ENCODE measurements around the gene UBE2M.
A peak's percentile ranks its signal among the peaks of the same experiment; 100 is the strongest.
"Not testable (repeated sequence)": the region's sequence is repeated elsewhere in the genome, so short reads cannot be mapped to it uniquely, and the experiment has no call there.

Gene UBE2M

DNA sequence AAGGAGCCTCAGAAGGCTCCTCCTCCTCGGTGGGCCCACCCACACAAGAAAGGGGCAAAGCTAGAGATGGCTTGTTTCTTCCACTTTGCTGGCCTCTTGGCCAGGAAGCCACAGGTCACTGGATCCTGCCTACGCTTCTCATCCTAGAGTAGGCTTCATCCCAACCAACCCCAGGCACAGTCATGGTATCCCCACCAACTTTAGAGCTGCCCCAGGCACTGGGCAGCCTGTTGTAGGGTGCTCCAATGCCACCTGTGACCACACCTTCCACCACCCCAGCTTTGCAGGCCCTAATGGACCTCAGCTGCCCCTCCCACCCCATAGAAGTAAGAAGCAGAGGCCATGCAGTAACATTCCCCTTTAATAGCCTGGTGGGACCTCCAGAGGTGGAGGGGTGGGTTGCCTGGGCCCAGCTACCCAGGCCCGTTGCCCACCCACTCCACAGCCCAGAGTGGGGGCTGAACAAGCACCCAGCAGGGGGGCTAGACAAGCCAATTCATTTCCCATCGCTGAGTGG lies 3.0 kb downstream of the UBE2M start:
- DNase-seq (ENCODE audit: low read depth) = no peak

DNA sequence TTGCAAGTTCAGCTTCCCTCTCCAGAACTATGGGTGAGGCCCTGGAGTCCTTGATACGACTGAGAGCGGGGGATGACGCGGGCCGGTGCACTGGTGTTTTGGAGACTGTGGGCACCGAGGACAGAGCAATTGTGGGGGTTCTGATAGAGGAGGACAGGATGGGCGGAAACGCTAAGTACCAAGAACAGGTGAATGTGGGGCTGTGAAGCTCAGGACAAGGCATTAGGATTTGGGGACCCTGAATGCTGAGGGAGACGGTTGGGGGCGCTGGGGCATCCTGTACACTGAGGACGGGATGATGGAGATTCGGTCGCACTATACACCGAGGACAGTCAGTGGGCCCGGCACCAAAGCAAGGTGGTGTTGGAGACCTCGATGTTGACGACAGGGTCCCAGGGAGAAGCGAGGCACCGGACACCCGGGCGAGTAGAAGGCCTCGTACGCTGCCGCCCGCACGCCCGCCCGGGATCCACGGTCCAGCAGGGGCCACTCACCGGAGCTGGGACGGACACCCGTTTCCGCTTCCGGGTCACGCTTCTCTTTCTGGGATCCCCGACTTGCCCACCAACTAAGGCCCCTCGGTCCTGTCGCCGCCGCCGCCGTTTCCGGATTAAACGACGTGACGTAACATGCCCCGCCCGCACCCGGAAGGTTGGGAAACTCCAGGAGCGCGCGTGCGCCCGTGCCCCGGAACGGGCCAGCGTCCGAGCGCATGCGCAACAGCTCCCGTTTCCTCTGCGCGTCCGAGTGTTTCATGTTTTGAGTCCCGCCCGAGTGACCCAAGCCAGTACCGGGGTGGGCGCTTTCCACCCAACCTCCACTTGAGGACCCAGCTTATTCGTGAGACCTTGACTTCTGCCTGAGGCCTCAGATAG lies 3.7 kb downstream of the UBE2M start, which contains the start of gene CHMP2A:
Gene CHMP2A, minus strand, starts transcription at position 612 of the 875 bp plus-strand sequence. CDS start 893 bp downstream, outside the sequence.
- DNase-seq (ENCODE audit: low read depth) = peak; percentile 97

DNA sequence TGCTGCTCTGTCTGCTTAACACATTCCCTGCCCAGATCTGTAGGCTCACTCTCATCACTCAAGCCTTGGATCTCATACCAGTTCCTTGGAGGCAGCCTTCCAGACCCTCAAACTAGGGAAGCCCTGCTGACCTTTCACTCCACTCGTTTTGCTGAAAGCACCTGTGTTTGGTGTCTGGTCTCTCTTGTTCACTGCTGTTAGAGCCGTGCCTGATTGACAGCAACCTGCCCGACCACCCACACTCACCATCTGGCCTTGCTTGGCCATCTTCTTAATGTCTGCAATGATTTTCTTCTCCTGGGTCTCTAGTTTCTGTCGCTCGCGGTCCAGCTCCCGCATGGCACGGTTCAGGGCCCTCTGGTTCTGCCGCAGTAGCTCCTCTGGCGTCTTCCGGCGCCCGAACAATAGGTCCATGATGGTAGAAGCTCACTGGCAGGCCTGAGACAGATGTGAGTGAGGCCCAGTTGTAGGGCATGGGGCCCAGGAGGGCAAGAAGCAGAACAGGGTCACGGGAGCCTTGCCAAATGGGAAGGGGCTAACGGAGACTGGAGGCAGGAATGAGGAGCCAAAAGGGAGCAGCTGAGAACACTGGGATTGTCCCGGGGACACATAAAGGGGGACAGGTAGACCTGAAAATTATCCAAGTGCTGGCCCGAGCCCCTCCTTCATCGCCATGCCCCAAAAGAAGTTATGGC lies 4.5 kb downstream of the UBE2M start:
- no peak for DNase-seq (ENCODE audit: low read depth)

DNA sequence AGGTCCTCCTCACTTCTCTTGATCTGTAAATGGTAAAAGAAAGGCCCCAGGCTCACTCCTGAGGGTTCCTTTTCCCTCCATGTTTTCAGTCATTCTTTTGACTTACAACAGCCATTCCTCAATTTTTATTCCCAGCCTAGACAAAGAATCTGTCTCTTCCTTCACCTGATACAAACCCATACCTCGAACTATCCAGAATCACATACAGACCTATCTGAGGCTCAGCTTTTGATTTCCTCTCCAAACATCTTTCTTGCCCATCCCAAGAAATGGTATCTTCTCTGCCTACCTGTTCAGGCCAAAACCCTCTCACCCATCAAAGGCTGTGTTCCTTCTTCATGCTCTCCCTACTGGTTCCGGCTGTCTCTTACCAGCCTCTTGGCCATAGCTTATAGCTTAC lies 5.8 kb downstream of the UBE2M start:
- no peak for DNase-seq (ENCODE audit: low read depth)

DNA sequence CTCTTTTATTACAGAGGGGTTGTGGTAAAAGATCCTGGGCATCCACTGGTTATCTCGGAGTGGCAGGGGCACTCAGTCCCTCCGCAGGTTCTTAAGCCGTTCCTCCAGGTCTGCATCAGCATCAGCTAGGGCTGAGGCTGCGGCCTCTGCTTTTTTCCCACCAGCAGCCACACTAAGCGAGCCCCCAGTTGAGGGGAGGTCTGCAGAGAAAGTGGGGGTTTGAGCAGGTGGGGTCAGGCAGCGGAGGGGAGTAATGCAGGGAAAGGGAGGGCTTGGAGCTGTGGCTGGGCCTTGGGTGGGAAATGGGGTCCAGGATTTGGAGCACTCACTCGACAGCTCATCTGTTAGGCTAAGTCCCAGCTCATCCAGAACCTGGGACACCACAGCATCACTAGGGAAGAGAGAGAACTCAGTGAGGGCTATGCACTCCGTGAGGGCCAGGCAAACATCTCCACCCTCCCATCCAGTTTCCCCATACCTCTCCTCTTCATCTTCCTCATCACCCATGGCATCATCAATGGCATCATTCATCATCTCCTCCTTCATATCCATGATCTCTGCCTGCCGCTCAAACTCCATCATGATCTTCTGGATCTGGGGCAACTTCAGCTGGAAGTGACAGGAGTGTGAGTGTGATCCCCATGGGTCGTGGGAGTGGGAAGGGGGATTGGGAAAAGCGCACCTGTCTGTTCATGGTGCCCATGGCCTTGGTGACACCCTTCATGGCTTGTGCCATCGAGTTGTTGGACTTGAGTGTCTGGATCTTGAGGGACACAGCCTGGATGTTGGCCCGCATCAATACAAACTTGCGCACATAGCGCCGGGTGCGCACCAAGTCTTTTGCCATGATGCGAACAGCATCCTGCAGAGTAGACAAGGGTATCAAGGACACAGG lies 6.6 kb downstream of the UBE2M start:
- DNase-seq (ENCODE audit: low read depth) = no peak

DNA sequence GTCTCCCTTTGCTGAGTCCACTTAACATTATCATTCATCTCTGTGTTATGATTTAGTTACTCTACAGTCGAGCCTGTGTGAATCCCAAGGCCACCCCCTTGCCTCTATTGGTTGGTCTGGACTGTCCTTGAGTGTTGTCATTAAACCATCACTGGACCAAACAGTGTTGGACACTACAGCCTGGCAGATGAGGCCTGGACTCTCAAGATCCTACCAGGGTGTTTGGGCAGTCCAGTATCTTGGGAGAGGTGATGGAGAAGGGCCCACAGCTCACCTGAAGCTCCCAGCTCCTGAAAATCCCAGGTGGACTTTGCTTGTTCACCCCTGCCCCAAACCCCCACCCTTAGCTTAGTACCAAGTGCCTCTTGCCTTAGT lies 7.3 kb downstream of the UBE2M start:
- DNase-seq (ENCODE audit: low read depth) = no peak

DNA sequence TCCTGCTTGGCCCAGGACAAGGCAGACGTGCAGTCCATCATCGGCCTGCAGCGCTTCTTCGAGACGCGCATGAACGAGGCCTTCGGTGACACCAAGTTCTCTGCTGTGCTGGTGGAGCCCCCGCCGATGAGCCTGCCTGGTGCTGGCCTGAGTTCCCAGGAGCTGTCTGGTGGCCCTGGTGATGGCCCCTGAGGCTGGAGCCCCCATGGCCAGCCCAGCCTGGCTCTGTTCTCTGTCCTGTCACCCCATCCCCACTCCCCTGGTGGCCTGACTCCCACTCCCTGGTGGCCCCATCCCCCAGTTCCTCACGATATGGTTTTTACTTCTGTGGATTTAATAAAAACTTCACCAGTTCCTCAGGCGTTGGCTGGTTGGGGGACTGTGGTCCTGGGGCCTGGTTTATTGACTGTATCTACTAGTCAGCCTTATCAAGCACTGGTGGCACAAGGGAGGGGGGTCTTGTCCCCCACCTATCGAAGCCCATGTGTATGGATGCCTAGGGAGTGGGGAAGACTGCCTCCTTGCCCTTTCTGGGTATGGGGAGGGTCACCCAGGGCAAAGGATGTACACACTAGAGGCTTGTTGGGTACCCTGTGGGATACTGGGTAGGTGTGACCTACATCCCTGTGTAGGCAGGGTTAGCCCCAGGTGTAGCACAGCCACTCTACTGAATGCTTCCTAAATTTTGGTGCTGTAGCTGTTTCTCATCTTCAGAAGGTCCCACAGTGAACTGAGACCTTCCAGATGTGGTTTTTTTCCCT lies 7.9 kb downstream of the UBE2M start:
- no peak for DNase-seq (ENCODE audit: low read depth)

DNA sequence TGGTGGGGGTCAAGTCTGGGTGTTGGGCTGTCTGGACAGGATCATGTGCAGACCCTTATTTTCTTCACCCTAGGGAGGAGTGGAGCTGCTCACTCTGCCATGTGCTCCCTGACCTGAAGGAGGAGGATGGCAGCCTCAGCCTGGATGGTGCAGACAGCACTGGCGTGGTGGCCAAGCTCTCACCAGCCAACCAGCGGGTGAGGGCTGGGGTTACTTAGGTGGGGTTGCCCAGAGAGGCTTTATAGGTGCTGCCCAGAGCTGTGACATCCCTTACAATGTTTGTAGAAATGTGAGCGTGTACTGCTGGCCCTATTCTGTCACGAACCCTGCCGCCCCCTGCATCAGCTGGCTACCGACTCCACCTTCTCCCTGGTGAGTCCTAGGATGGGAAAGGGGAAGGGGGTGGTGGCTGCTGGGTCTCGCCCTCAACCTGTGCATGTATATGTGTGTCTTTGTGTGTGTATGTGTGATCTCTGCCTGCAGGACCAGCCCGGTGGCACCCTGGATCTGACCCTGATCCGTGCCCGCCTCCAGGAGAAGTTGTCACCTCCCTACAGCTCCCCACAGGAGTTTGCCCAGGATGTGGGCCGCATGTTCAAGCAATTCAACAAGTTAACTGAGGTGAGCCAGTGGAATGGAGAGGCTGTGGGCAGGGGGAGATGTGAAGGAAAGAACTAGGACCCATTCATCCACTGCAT lies 8.6 kb downstream of the UBE2M start:
- DNase-seq (ENCODE audit: low read depth) = no peak

DNA sequence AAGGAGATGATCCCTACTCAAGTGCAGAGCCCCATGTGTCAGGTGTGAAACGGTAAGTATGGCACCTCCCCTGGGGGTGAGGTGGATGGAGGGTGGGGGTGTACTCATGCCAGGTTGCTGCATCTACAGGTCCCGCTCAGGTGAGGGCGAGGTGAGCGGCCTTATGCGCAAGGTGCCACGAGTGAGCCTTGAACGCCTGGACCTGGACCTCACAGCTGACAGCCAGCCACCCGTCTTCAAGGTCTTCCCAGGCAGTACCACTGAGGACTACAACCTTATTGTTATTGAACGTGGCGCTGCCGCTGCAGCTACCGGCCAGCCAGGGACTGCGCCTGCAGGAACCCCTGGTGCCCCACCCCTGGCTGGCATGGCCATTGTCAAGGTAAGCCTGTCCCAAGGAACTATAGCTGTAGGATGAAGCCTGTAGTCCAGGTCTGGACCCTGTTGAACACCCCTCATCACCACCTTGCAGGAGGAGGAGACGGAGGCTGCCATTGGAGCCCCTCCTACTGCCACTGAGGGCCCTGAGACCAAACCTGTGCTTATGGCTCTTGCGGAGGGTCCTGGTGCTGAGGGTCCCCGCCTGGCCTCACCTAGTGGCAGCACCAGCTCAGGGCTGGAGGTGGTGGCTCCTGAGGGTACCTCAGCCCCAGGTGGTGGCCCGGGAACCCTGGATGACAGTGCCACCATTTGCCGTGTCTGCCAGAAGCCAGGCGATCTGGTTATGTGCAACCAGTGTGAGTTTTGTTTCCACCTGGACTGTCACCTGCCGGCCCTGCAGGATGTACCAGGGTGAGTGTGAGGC lies 9.3 kb downstream of the UBE2M start:
- DNase-seq (ENCODE audit: low read depth) = no peak

DNA sequence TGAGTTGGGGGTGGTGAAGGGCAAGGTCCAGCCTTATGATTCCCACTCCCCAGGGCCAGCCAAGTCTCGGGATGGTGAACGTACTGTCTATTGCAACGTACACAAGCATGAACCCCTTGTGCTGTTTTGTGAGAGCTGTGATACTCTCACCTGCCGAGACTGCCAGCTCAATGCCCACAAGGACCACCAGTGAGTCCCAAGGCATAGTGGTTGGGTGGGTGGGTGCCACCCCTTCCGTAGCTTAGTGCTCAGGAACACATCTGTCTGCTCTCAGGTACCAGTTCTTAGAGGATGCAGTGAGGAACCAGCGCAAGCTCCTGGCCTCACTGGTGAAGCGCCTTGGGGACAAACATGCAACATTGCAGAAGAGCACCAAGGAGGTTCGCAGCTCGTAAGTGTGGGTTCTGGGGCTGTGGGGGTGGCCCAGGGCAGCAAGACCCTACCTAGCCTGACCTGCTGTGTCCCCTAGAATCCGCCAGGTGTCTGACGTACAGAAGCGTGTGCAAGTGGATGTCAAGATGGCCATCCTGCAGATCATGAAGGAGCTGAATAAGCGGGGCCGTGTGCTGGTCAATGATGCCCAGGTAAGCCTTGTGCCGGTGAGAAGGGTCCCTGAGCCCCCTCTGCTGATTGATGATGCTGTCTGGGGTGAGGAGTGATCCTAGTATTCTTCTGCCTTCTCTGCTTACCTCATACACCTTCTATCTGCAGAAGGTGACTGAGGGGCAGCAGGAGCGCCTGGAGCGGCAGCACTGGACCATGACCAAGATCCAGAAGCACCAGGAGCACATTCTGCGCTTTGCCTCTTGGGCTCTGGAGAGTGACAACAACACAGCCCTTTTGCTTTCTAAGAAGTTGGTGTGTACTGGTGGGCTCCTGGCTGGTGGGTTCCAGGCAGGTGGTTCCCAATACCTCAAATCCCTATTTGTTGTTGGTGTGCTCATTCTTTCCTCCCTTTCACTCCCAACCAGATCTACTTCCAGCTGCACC lies 10.8 kb downstream of the UBE2M start:
- DNase-seq (ENCODE audit: low read depth) = no peak

DNA sequence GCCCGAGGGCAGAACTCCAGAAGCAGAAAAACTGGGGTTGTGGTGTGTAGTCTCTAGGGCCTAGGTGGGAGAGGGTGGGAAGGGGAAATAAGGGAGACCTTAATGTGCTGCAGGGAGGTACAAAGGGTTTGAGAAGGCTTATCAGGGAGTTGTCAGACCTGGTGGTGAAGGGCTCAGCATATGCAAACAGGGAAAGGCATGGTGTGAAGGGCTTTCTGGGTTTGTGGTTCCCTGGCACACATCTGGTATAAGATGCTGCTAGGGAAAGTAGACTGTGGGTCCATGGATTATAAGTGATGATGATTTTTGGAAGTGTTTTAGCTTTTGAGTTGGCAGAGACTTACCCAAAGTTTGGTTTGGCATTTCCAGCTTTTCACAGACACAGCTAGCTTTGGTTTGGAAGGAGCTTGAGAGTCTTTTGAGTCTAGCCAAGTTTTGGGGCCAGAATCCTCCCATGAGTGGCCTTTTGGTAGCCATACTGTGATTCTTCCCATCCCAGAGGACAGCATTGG lies 12.3 kb downstream of the UBE2M start:
- DNase-seq (ENCODE audit: low read depth) = no peak

DNA sequence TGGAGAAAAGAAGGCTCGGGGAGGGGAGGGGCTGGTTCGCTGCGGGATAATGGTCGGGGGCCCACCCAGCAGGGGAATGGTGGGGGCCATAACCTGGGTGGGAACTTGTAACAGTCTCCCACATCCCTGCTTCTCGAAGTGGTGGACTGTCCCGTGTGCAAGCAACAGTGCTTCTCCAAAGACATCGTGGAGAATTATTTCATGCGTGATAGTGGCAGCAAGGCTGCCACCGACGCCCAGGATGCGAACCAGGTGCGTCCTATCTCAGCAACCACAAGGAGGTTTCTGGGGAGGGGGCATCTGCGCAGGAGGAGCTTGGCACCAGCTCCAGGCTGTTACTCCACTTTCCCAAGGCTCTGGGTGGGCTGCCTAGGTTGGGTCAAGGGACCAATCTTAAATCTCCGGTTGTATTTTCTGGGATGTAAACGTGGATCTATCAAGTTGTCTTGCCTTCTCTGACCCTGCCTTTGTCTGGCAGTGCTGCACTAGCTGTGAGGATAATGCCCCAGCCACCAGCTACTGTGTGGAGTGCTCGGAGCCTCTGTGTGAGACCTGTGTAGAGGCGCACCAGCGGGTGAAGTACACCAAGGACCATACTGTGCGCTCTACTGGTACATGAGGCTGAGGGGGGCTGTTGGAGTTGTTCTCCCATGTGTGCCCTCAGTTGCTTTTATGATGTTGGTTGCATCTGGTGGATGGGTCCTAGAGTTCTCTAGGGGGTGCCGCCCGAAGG lies 13.0 kb downstream of the UBE2M start:
- no peak for DNase-seq (ENCODE audit: low read depth)

DNA sequence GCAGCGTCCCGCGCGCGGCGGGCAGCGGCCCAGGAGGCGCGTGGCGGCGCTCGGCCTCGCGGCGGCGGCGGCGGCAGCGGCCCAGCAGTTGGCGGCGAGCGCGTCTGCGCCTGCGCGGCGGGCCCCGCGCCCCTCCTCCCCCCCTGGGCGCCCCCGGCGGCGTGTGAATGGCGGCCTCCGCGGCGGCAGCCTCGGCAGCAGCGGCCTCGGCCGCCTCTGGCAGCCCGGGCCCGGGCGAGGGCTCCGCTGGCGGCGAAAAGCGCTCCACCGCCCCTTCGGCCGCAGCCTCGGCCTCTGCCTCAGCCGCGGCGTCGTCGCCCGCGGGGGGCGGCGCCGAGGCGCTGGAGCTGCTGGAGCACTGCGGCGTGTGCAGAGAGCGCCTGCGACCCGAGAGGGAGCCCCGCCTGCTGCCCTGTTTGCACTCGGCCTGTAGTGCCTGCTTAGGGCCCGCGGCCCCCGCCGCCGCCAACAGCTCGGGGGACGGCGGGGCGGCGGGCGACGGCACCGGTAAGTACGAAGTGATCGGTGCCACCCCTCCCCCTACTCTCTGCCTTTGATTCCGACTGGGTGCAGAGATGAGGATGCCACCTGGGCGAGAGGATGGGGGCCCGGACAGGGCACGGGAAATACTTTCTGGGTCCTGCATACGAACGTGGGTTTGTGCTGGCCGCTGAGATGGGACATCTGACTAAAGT lies 13.7 kb downstream of the UBE2M start:
- DNase-seq (ENCODE audit: low read depth) = peak; percentile 68

DNA sequence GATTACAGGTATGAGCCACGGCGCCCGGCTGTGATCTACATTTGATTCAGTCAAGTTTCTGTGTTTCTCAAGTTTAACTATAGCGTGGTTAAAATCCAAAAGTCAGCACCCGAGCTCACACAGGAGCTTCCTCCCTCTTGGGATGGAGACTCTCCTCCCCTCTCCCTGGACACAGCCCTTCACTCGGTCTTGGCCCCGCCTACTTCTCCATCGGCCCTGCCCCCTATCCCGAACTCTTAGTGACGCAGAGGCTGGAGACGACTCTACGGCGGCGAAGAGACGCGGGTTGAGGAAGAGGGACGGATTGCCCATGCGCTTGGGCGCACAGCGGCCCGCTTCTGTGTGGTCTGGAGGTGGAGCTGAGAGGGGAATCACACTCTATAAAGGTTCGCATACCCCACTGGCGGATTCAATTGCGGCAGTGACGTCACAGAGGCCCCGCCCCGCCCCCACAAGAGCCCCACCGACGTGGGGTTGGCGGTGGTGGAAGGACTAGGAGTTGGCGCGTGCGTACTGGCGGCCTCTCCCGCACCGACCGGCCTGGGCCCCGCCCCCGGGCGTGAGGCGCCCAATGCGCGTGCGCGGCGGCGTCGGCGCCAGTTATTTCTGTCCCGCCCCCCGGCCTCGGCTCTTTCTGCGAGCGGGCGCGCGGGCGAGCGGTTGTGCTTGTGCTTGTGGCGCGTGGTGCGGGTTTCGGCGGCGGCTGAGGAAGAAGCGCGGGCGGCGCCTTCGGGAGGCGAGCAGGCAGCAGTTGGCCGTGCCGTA lies 14.4 kb downstream of the UBE2M start, which contains the start of gene TRIM28:
Gene TRIM28, plus strand, starts transcription at position 239 of the 765 bp plus-strand sequence. CDS start 694 bp downstream, outside the sequence.
- peak; percentile 100 for DNase-seq (ENCODE audit: low read depth)

DNA sequence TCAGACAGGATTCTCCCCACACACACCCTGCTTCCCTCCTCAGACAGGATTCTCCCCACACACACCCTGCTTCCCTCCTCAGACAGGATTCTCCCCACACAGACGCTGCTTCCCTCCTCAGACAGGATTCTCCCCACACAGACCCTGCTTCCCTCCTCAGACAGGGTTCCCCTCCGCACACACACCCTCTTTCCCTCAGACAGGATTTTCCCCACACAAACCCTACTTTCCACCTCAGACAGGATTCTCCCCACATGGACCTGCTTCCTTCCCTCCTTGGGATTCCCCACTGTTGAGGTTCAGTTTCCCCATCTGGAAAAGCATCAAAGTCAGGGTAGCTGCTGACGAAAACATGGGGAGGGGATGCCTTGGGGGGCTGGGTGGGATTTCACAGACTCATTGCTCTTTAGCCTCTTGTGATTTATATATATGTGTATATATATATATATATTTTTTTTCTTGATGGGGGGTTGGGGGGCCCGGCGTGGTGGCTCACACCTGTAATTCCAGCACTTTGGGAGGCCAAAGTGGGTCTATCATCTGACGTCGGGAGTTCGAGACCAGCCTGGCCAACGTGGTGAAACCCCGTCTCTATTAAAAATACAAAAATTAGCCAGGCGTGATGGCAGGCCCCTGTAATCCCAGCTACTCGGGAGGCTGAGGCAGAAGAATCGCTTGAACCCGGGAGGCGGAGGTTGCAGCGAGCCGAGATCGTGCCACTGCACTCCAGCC lies 15.6 kb downstream of the UBE2M start:
- not testable (repeated sequence) for DNase-seq (ENCODE audit: low read depth)
